Epithelial cell of proximal tubule (primary cell): ENCODE data around the gene PGAM2. TPM values are rescaled to one million over a fixed set of nuclear protein-coding genes. Genes with fewer than 3 reads are reported as not detected.

Experiments used
- DNase-seq: peaks from one replicate; pipeline ENCODE4 v3.0.0-alpha.2; 2011; ENCODE audit warnings: low read depth
- H3K4me3 ChIP-seq: 2 replicates; pipeline ENCODE4 v1.5.1; 2011; ENCODE audit warnings: low read depth, mild to moderate bottlenecking, low read length
- total RNA-seq: library from RNA; depleted of rRNA; stranded (reverse); fragments of >200 nt; gene quantifications from 2 replicates; pipeline ENCODE4 v1.2.3, GENCODE V29; 2015
- TF ChIP-seq, protein P1 (sequence below): conservative IDR thresholded peaks from 2 replicates; pipeline ENCODE4 v1.5.1; 2012; ENCODE audit warnings: low read depth, mild to moderate bottlenecking, low read length

Gene PGAM2
- total RNA-seq, 1 donor from 2014 or later = not detected

DNA sequence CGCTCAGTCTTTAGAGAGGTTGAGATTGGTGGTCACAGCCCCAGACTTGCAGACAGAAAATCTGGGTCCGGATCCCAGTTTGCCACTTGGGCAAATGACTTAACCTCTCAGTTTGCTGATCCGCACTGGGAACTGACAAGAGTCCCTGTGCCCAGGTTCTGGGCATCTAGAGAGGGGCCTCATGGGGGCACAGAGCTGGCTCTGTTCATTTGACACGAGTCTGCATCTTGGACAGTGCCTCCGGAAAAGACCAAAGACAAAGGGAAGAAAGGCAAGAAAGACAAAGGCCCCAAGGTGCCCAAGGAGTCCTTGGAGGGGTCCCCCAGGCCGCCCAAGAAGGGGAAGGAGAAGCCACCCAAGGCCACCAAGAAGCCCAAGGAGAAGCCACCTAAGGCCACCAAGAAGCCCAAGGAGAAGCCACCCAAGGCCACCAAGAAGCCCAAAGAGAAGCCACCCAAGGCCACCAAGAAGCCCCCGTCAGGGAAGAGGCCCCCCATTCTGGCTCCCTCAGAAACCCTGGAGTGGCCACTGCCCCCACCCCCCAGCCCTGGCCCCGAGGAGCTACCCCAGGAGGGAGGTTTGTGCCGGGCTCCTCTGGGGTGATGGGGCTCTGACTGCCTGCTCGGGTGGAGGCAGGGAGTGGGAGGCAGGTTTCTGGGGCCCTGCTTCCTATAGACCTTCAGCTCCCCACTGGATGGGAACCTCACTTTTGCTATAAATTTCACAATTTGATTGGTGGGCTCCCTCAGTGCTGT, 41.1 kb upstream of the PGAM2 start:
- H3K4me3 ChIP-seq = no peak overlapping the region
- TF ChIP-seq, protein P1, sequence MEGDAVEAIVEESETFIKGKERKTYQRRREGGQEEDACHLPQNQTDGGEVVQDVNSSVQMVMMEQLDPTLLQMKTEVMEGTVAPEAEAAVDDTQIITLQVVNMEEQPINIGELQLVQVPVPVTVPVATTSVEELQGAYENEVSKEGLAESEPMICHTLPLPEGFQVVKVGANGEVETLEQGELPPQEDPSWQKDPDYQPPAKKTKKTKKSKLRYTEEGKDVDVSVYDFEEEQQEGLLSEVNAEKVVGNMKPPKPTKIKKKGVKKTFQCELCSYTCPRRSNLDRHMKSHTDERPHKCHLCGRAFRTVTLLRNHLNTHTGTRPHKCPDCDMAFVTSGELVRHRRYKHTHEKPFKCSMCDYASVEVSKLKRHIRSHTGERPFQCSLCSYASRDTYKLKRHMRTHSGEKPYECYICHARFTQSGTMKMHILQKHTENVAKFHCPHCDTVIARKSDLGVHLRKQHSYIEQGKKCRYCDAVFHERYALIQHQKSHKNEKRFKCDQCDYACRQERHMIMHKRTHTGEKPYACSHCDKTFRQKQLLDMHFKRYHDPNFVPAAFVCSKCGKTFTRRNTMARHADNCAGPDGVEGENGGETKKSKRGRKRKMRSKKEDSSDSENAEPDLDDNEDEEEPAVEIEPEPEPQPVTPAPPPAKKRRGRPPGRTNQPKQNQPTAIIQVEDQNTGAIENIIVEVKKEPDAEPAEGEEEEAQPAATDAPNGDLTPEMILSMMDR = no peak
- DNase-seq = no peak

DNA sequence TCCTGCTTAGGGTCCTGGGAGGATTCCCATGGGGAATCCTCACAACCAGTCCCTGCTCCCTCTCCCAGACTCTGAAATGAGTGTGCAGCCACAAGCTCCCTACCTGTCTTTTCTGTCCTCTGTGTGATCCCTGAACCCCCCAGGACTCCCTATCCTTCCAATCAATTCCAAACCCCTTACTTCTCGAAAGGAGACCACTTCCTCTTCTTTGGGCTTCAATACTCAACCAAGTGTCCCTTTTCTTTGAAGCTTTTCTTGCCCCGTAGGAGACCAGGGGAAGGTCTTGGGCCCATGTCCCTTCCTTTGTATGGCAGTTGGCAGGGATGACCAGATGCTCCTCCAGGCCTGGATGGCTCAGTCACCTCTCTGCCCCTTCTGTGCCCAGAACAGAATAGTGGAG, 40.5 kb upstream of the PGAM2 start:
- H3K4me3 ChIP-seq = no peak overlapping the region
- no peak for DNase-seq
- TF ChIP-seq, protein P1 = no peak

DNA sequence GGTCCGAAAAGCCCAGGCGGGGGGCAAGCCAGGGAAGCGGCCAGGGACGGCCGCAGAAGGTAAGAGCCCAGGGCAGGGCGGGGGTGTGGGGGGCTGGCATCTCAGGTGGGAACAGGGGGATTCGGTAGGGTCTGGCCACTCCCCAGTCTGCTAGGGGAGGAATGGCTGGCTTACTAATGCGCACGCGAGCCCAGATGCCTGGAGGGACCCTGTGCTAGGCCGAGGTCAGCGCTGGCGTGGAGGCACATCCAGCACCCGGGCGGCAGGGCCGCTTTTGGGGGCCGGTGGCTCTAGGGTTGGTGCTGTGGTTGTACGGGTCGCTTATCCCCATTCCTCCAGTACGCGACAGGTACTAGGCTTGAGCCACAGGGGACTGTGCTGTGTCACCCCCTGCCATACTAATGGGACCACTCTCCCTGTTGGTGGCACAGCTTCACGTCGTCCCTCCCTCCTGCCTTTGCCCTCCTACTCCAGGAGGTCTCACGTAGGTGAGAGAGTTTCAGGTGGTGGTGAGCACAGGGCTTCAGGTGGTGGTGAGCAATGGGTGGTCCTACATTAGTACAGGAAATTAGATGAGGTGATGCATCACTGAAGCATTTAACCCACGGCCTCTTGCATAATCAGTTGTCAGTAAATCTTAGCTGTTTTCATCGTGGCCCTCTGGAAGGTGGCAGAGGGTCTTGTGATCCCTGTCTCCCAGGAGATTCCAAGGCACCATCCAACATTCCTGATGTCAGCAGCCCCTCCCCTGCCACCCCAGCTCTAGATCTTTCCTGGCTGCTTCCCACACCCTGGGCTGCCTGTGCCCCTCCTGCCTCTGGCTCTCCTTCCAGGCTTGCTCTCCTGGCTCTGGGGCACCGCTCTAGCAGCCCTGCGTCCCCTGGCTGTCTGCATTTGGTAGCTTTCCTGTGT, 39.7 kb upstream of the PGAM2 start:
- H3K4me3 ChIP-seq = peak overlapping the region; percentile 23
- TF ChIP-seq, protein P1 = no peak
- peak; percentile 79 for DNase-seq

DNA sequence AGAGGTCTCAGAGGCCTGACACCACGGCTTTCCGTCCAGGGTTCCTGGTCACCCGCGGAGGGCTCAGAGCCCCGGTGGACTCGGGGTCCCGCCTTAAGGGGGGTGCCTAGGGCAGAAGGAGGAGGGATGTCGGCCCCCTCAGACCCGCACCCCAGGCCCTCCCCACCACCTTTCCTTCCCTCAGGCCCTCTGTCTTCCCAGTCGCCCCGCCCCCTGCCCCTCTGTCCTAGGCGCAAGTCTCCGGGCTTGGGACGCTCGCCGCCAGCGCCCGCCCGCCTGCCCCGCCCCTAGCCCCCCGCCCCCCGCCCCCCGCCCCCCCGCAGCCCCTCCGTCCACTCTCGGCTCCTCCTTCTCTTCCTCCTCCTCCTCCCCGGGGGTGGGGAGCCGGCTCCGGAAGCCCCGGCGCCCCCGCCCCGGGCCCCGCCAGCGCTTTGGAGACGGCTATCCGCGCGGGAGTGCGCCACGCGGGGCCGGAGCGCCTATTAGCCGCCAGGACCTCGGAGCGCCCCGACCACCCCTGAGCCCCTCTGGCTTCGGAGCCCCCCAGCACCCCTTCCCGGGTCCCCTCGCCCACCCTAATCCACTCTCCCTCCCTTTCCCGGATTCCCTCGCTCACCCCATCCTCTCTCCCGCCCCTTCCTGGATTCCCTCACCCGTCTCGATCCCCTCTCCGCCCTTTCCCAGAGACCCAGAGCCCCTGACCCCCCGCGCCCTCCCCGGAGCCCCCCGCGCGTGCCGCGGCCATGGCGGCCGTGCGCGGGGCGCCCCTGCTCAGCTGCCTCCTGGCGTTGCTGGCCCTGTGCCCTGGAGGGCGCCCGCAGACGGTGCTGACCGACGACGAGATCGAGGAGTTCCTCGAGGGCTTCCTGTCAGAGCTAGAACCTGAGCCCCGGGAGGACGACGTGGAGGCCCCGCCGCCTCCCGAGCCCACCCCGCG, 38.8 kb upstream of the PGAM2 start, which contains the start of gene AEBP1:
Gene AEBP1, plus strand, starts transcription at position 423 of the 937 bp plus-strand sequence. Its CDS starts 321 bp downstream, at position 744.
- TF ChIP-seq, protein P1 = no peak
- peak within 1 kb of the TSS; percentile 23 for H3K4me3 ChIP-seq
- no peak for DNase-seq

DNA sequence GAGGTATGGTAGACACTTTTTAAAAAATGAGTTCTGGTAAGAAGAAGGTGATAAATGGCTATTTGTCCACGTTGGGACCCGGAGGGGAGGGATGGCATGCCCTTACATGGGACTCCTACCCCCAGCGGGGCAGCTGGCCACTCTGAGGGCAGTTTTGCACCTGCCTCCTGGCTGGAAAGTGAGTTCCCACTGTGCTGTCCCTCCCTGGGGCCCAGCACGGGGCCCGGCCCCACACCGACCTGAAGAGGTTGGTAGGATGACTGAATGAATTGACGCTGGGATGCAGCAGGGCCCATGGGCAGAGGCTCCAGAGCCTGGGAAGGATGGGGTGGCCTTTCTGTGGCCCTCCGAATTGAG, 38.2 kb upstream of the PGAM2 start:
- no peak for DNase-seq
- no peak overlapping the region for H3K4me3 ChIP-seq
- TF ChIP-seq, protein P1 = no peak

DNA sequence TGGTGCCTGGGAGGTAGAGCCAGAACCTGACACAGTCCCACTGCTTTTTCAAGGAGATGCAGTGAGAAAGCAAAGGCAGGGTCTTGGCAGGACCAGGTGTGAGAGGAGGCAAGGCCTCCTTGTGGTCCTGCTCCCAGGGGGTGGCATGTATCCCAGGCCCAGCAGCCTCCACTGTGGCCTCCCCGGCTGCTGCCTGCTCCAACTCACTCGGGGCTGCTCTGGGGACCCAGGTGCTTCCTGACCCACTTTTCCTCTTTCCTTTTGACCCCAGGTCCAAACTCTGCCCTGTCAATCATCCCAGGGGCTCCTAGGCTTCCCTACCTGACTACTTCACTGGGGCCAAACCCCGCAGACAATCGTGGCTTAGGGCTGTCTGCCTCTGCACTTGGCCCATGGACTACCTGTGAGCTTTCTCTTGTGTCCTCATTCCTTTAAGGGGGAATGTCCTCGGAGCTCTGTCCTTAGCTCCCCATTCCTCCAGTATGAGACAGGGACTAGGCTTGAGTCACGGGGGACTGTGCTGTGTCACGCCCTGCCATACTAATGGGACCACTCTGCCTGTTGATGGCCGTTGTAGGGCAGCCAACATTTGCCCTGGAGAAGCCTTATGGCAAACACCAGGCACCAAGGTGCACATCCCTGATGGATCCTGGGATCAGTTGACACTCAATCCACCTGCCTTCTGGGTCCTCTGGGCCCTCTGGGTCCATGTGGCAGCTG, 37.6 kb upstream of the PGAM2 start:
- no peak overlapping the region for H3K4me3 ChIP-seq
- no peak for DNase-seq
- TF ChIP-seq, protein P1 = no peak
